ENCODE data around the gene MRGPRD.

The MRGPRD gene

DNA sequence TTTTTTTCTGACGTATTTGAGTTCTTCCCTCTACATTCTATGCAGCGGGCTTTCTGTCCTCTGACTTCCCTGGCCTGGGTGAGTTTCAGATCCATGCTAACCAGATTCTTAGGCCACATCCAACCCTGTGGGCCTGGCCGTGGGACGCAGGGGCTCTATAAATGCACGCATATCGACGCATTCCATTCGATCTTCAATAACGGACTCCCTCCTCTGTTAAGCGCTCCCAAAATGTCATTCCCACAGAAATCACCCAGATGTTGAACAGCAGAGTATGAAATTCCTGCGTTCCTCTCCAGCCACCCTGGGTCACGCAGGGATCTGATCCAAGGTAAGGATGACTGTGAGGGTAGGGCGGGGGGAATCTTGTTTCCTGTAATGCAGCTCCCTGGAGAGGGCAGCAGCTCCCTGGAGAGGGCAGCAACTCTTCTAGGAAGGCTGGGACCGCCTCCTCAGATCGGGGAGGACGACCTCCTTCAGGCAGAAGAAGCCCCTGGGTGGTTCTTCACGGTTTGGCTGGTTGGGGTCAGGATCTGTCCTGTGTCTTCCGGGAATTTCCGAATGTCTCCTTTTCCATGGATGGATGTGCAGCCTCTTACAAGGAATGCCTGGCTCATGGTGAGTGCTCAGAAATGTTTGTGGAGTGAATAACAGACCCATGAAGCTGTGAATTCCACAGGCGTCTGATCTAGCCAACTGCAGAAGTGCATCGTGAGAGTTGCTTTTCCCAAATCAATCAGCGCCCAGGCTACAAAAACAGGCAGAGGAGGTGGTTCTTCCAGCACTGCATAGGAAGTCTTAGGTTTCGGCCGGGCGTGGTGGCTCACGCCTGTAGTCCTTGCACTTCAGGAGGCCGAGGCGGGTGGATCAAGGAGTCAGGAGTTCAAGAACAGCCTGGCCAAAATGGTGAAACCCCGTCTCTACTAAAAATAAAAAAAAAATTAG, 12.2 kb downstream of the MRGPRD start:
- Histone ChIP-seq H3K9me3 (replicated peaks in 1 of 11) (peaks cover 0 to 17% (median 11%) of the 10 kb centered on the region in 11 experiments; a peak in 16 of 22 replicates), H3K27ac (no peak overlapping the region), H3K27me3 (peaks cover 0 to 5% (median 0%) of the 10 kb centered on the region in 11 experiments; a peak in 4 of 22 replicates), H3K4me2 (no peak overlapping the region), H4K20me1 (no peaks in the 10 kb centered on the region), H3K4me1 (no peaks in the 10 kb centered on the region), H3K9ac (no peak overlapping the region), H3K36me3 (no peaks in the 10 kb centered on the region), H3K4me3 (no peak overlapping the region)
- TF ChIP-seq Cebpa-rat (IDR thresholded peaks at IDR 0.05) = no peak

DNA sequence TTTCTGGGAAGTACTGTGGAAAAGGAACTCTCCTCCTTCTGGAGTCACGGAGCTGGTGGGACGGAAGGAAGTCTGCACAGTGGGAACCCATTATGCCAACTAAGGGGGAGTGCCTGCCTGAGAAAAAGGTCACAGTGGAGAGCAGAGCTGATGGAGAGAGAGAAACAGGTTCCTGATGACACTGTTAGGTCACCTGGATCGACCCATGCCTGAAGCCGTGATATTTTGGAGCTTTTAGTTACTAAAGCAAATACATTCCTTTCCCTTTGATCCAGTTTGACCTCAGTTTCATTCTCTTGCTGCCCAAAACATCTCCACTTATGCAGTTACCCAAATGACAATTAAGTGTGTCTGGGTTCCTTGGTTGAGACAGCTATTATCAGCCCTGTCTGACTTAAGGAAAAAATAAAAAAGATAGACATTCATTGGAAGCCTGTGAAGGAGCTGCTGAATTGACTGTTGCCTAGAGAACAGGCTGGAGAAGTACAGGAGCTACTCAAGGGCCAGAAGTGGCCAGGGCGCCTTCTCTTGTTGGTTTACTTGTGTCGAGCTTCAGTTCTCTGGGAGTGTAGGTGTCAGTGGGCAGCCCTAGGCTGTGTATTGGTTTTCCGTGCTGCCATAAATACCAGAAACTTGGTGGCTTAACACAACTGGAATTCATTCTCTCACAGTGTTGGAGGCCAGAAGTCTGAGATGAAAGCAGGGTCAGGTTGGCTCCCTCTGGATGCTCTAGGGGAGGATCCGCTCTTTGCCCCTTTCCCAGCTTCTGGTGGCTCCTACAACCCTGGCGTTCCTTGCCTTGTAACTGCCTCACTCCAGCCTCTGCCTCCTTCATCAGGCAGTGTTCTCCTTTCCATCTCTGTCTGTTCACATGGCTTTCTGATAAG, 13.6 kb downstream of the MRGPRD start:
- Histone ChIP-seq H3K4me2 (no peak overlapping the region), H3K27ac (no peak overlapping the region), H3K36me3 (no peaks in the 10 kb centered on the region), H3K9me3 (replicated peaks in 1 of 11) (peaks cover 0 to 26% (median 14%) of the 10 kb centered on the region in 11 experiments; a peak in 17 of 22 replicates), H3K27me3 (peaks cover 0 to 5% (median 0%) of the 10 kb centered on the region in 11 experiments; a peak in 1 of 22 replicates), H3K4me1 (peaks cover 0 to 5% (median 0%) of the 10 kb centered on the region in 10 experiments; a peak in 3 of 20 replicates), H4K20me1 (no peaks in the 10 kb centered on the region), H3K4me3 (no peak overlapping the region), H3K9ac (no peak overlapping the region)
- TF ChIP-seq Cebpa-rat (IDR thresholded peaks at IDR 0.05) = no peak

DNA sequence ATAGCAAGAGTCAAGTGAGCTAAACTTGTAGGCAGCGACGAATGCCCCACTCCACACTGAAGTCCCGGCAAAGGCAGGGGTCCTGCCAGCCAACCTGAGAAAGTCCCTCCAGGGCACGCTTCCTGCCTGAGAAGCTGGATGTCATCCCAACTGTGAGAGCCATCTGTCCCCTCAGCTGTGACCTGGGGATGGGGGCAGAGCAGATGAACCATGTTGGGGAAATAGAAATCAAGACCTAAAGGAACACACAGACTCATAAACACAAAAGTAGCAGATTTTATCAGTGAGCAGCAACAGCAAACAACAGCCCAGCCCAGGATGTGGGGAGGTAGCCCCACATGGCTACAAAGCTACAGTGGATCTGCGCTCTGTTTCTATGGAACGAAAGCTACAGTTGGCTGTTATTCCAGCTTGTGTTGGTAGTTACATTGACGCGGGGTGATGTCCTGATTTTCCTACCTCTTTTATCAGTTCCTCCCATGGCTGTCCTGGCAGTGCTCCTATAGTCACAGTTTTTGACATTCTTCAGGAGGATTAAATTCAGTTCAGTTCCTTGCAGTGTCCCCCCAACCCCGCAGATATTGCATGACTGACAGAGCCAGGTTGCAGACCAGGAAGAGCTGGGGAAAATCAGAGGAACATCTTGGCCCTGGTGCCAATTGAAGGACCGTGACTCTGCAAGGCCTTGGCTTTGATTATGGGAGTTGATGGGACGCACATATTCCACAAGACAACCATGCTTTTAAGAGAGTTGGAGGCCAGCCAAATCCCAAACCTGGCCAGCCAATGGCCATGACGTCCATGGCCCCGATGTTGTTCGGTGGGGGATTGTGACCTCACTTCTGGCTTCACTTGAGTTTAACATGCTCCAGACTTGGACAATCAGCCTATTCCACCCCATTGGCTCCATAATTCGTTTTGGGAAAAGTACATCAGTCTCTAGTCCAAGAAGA, 14.6 kb downstream of the MRGPRD start:
- Histone ChIP-seq H3K27me3 (0 out of 22 replicates have a peak, but pooled peaks cover 0 to 3% (median 0%) of the 10 kb centered on the region in 11 experiments), H3K4me1 (peaks cover 0 to 5% (median 0%) of the 10 kb centered on the region in 10 experiments; a peak in 3 of 20 replicates), H3K36me3 (no peaks in the 10 kb centered on the region), H3K4me2 (no peak overlapping the region), H4K20me1 (no peaks in the 10 kb centered on the region), H3K27ac (no peak overlapping the region), H3K9me3 (replicated peaks in 1 of 11) (peaks cover 0 to 26% (median 14%) of the 10 kb centered on the region in 11 experiments; a peak in 17 of 22 replicates), H3K9ac (no peak overlapping the region), H3K4me3 (no peak overlapping the region)
- no peak for TF ChIP-seq Cebpa-rat (IDR thresholded peaks at IDR 0.05)

DNA sequence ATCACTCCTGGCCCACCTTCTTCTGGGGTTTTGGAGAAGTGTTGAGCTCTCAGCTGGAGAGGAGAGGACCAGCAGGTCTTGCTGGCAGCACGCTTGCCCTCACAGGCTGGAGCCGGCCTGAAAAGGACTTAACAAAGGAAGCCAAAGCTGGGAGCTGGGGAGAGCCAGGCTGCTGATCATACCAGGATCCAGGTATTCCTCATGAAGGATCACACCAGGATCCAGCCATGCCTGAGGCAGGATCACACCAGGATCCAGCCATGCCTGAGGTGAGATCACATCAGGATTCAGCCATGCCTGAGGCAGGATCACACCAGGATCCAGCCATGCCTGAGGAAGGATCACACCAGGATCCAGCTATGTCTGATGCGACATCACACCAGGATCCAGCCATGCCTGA, 17.0 kb downstream of the MRGPRD start:
- no peaks in the 10 kb centered on the region for H3K27me3 ChIP-seq
- no peak overlapping the region for H3K27ac ChIP-seq

DNA sequence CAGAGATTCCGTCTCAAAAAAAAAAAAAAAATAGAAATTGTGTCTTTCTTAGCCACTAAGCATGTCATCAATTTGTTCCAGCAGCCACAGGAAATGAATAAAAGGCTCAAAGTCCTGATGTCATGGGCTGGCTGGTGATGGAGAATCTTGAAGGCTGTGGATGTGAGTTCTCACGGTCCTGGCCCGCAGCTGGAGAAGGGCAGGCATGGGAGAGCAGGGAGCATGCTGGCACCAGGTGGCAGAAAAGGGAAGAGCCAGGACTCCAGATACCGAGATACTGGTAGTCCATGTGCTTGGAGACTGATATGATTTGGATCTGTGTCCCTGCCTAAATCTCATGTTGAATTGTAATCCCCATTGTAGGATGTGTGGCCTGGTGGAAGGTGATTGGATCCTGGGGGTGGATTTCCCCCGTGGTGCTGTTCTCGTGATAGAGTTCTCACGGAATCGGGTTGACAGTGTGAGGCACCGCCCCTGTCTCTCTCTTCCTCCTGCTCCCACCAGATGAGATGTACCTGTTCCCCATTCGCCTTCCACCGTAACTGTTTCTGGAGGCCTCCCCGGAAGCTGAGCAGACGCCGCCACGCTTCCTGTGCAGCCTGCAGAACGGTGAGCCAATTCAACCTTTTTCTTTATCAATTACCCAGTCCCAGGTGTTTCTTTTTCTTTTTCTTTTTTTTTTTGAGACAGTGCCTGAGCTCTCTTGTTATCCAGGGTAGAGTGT, 18.1 kb downstream of the MRGPRD start:
- no peaks in the 10 kb centered on the region; a peak in 1 of 22 replicates for H4K20me1 ChIP-seq
- H3K9ac ChIP-seq = no peak overlapping the region
- no peaks in the 10 kb centered on the region for H3K27me3 ChIP-seq
- H3K4me1 ChIP-seq = peaks cover 0 to 5% (median 0%) of the 10 kb centered on the region in 10 experiments; a peak in 3 of 20 replicates
- no peak overlapping the region for H3K4me3 ChIP-seq
- H3K36me3 ChIP-seq = no peaks in the 10 kb centered on the region
- H3K27ac ChIP-seq = no peak overlapping the region
- peaks cover 3 to 32% (median 18%) of the 10 kb centered on the region in 11 experiments; a peak in 19 of 22 replicates for H3K9me3 ChIP-seq (replicated peaks in 1 of 11)
- TF ChIP-seq Cebpa-rat (IDR thresholded peaks at IDR 0.05) = no peak
- peak overlapping the region in 4 of 11 experiments; percentile 2 to 36 (median 22); a peak in 3 of 22 replicates for H3K4me2 ChIP-seq

More for the DNA sequence above, 17.0 kb downstream of the MRGPRD start:
- Histone ChIP-seq H3K4me1 (peaks cover 0 to 5% (median 0%) of the 10 kb centered on the region in 10 experiments; a peak in 3 of 20 replicates), H3K9me3 (replicated peaks in 1 of 11) (peaks cover 0 to 26% (median 14%) of the 10 kb centered on the region in 11 experiments; a peak in 17 of 22 replicates), H3K36me3 (no peaks in the 10 kb centered on the region), H3K9ac (no peak overlapping the region), H3K4me3 (no peak overlapping the region), H4K20me1 (no peaks in the 10 kb centered on the region; a peak in 1 of 22 replicates), H3K4me2 (no peak overlapping the region)
- TF ChIP-seq Cebpa-rat (IDR thresholded peaks at IDR 0.05) = no peak

DNA sequence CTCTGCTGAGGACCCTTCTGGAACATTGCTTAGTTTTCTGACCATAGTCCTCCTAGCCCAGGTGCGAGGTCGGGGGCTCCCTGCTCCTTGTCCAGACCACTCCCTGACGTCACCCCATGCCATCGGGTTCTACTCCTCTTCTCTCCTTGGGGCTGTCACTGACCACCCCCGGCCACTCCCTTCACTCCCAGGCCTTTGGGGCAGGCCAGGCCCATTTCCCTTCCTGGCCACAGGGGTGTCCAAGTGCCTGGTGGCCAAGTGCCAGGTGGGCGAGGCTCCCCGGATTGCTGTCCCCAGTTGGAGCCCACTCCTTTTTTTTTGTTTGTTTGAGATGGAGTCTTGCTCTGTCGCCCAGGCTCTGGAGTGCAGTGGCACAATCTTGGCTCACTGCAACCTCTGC, 19.5 kb downstream of the MRGPRD start:
- Histone ChIP-seq H3K27me3 (no peaks in the 10 kb centered on the region), H3K9ac (no peak overlapping the region), H4K20me1 (no peaks in the 10 kb centered on the region; a peak in 1 of 22 replicates), H3K4me3 (no peak overlapping the region), H3K27ac (no peak overlapping the region), H3K36me3 (no peaks in the 10 kb centered on the region), H3K9me3 (replicated peaks in 1 of 11) (peaks cover 3 to 34% (median 18%) of the 10 kb centered on the region in 11 experiments; a peak in 19 of 22 replicates), H3K4me1 (peaks cover 0 to 5% (median 0%) of the 10 kb centered on the region in 10 experiments; a peak in 4 of 20 replicates), H3K4me2 (no peak overlapping the region)
- no peak for TF ChIP-seq Cebpa-rat (IDR thresholded peaks at IDR 0.05)

DNA sequence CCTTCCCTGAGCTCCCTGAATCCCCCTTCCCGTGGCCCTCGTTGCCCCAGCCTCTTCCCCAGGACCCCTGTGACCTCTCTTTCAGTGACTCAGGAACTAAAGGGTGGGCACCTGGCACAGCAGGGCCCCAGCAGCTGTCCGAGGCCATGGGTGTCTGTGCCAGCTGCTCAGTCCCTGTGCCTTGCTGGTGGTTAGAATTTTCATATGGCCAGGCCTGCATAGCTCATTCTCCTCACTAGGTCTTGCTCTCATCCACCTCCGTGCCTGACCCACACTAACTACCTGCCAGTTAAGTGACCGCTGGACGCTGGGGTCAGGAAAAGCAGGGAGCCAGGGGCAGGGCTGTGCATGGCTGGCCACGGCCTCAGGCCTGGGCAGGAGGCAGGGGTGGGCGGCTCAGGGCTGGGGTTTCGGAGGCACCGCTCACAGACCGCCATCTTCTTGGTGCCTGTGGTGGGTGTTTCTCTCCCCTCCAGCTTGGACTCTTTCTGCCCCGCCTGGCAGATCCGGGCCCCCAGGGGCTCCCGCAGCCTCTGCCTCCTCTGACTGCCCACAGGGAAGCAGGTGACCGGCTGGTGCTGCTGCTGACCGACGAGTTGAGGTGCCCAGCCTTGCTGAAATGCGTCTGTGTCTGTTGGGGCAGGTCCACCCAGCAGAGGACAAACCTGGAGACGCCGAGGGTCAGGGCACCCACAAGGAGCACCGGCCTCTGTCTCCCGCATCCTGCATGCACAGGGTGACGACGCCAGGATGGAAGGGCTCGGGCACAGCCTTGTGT, 20.3 kb downstream of the MRGPRD start:
- no peak overlapping the region for H3K9ac ChIP-seq
- H3K4me3 ChIP-seq = no peak overlapping the region
- no peak overlapping the region for H3K4me2 ChIP-seq
- TF ChIP-seq Cebpa-rat (IDR thresholded peaks at IDR 0.05) = no peak
- H3K27me3 ChIP-seq = no peaks in the 10 kb centered on the region
- peaks cover 3 to 34% (median 18%) of the 10 kb centered on the region in 11 experiments; a peak in 19 of 22 replicates for H3K9me3 ChIP-seq (replicated peaks in 1 of 11)
- H3K36me3 ChIP-seq = no peaks in the 10 kb centered on the region
- no peaks in the 10 kb centered on the region; a peak in 1 of 22 replicates for H4K20me1 ChIP-seq
- peaks cover 2 to 8% (median 2%) of the 10 kb centered on the region in 10 experiments for H3K4me1 ChIP-seq
- no peak overlapping the region for H3K27ac ChIP-seq
